Smooth muscle cell (in vitro differentiated cells): ENCODE measurements around the gene CDH2. TPM values are rescaled to one million over a fixed set of nuclear protein-coding genes. Genes with fewer than 3 reads are reported as not detected.

Source experiments
- DNase-seq: peaks from one replicate; lab custom pipeline; 2025; ENCODE audit not compliant: unreplicated experiment; lab: John Stamatoyannopoulos, UW
- H2AFZ ChIP-seq: fragments of 200-600 bp; sonication (generic); 2 replicates; pipeline ENCODE4 v1.6.0; 2016; ENCODE audit warnings: antibody characterized with exemption, low read depth, mild to moderate bottlenecking
- H3F3A ChIP-seq: fragments of 200-600 bp; sonication (generic); 2 replicates; pipeline ENCODE4 v1.6.0; 2017; ENCODE audit warnings: antibody characterized with exemption, low read depth
- H3K27ac ChIP-seq: fragments of 200-600 bp; sonication (generic); 2 replicates; pipeline ENCODE4 v1.5.1; 2016; ENCODE audit warnings: low read depth, mild to moderate bottlenecking
- H3K27me3 ChIP-seq: fragments of 200-600 bp; sonication (generic); 2 replicates; pipeline ENCODE4 v1.6.1; 2016; ENCODE audit warnings: low read depth, mild to moderate bottlenecking
- H3K36me3 ChIP-seq: fragments of 200-600 bp; sonication (generic); 2 replicates; pipeline ENCODE4 v1.5.1; 2016; ENCODE audit warnings: low read depth
- H3K4me1 ChIP-seq: fragments of 200-600 bp; sonication (generic); 2 replicates; pipeline ENCODE4 v1.5.1; 2016; ENCODE audit warnings: low read depth
- H3K4me2 ChIP-seq: fragments of 200-600 bp; sonication (generic); 2 replicates; pipeline ENCODE4 v1.6.0; 2016; ENCODE audit warnings: mild to moderate bottlenecking
- H3K4me3 ChIP-seq: fragments of 200-600 bp; sonication (generic); 2 replicates; pipeline ENCODE4 v1.5.1; 2016; ENCODE audit warnings: mild to moderate bottlenecking
- H3K79me2 ChIP-seq: fragments of 200-600 bp; sonication (generic); 2 replicates; pipeline ENCODE4 v1.6.0; 2016; ENCODE audit warnings: low read depth, mild to moderate bottlenecking
- H3K9ac ChIP-seq: fragments of 200-600 bp; sonication (generic); 2 replicates; pipeline ENCODE4 v1.6.0; 2016; ENCODE audit warnings: low read depth
- H3K9me3 ChIP-seq: fragments of 200-600 bp; sonication (generic); replicated peaks from 2 replicates; pipeline ENCODE4 v1.5.1; 2016; ENCODE audit warnings: low read depth
- H4K20me1 ChIP-seq: fragments of 200-600 bp; sonication (generic); 2 replicates; pipeline ENCODE4 v1.6.0; 2016; ENCODE audit warnings: low read depth
- CTCF ChIP-seq: fragments of 200-600 bp; sonication (generic); IDR thresholded peaks from 2 replicates; pipeline ENCODE4 v1.5.1; 2017; ENCODE audit warnings: borderline replicate concordance, mild to moderate bottlenecking, antibody characterized with exemption; ENCODE audit not compliant: insufficient read depth, poor library complexity, severe bottlenecking
- WGBS: methylation state at CpG from one replicate; pipeline ENCODE4 v1.1.7; 2016; ENCODE audit warnings: low lambda C conversion rate; 5-methylcytosine and 5-hydroxymethylcytosine counted together
- polyA plus RNA-seq: library from polyadenylated mRNA; unstranded; fragments of >200 nt; fragmentation: Nextera tagmentation; extraction: Ambion mirVana; gene quantifications from 2 replicates; pipeline ENCODE4 v1.2.1, GENCODE V29; 2016
- total RNA-seq: library from RNA; depleted of rRNA; stranded (reverse); fragments of >200 nt; gene quantifications from 2 replicates; pipeline ENCODE4 v1.2.3, GENCODE V29; 2014

The CDH2 gene
- total and polyA plus RNA-seq, 2 experiments from 2014 or later: 132 to 251 TPM

- no peaks in the 10 kb centered on the region for H3K4me1 ChIP-seq
- no peak for DNase-seq
- no peaks in the 10 kb centered on the region for H3F3A ChIP-seq
- no peaks in the 10 kb centered on the region for H3K36me3 ChIP-seq
- H3K9ac ChIP-seq: no peak overlapping the region
- H3K4me3 ChIP-seq: no peak overlapping the region
- no peak overlapping the region for H3K4me2 ChIP-seq
- no peak overlapping the region for H2AFZ ChIP-seq
- no peak overlapping the region for H3K27ac ChIP-seq
- no peaks in the 10 kb centered on the region for H3K9me3 ChIP-seq
- H4K20me1 ChIP-seq: no peaks in the 10 kb centered on the region
- WGBS: 86% methylated on average over 6 of the region's 6 CpGs
- no peaks in the 10 kb centered on the region for H3K79me2 ChIP-seq
- no peak for TF ChIP-seq CTCF
- H3K27me3 ChIP-seq: no peaks in the 10 kb centered on the region
Observed at GRCh38 chr18:28193177-28193778, 16.3 kb upstream of the CDH2 start.

GRCh38 chr18:28189400-28190239 is 12.7 kb upstream of the CDH2 start:
- no peaks in the 10 kb centered on the region for H3K4me1 ChIP-seq
- no peak overlapping the region for H3K4me3 ChIP-seq
- H3F3A ChIP-seq: no peaks in the 10 kb centered on the region
- no peak overlapping the region for H3K27ac ChIP-seq
- no peaks in the 10 kb centered on the region for H3K9me3 ChIP-seq
- no peak for DNase-seq
- TF ChIP-seq CTCF: peak; percentile 49
- no peak overlapping the region for H2AFZ ChIP-seq
- no peak overlapping the region for H3K9ac ChIP-seq
- no peak overlapping the region for H3K4me2 ChIP-seq
- 74% methylated on average over 5 of the region's 5 CpGs for WGBS
- H3K36me3 ChIP-seq: no peaks in the 10 kb centered on the region
- no peaks in the 10 kb centered on the region for H3K79me2 ChIP-seq
- H4K20me1 ChIP-seq: no peaks in the 10 kb centered on the region
- no peaks in the 10 kb centered on the region for H3K27me3 ChIP-seq

GRCh38 chr18:28185121-28185520 is 8.2 kb upstream of the CDH2 start:
- no peak for DNase-seq
- Histone ChIP-seq H3K9me3 (no peaks in the 10 kb centered on the region), H3K4me3 (no peak overlapping the region), H3K27me3 (no peaks in the 10 kb centered on the region), H4K20me1 (no peaks in the 10 kb centered on the region), H3K4me2 (no peak overlapping the region), H3K4me1 (peaks cover 11% of the 10 kb centered on the region), H3F3A (peaks cover 9% of the 10 kb centered on the region), H3K36me3 (no peaks in the 10 kb centered on the region), H3K79me2 (no peaks in the 10 kb centered on the region), H3K27ac (no peak overlapping the region), H3K9ac (no peak overlapping the region), H2AFZ (no peak overlapping the region)
- no peak for TF ChIP-seq CTCF
- 90% methylated on average over 3 of the region's 3 CpGs for WGBS
